ENCODE results near the gene NHS.
"Not testable (repeated sequence)": the region's sequence is repeated elsewhere in the genome, so short reads cannot be mapped to it uniquely, and the experiment has no call there.

The NHS gene

DNA sequence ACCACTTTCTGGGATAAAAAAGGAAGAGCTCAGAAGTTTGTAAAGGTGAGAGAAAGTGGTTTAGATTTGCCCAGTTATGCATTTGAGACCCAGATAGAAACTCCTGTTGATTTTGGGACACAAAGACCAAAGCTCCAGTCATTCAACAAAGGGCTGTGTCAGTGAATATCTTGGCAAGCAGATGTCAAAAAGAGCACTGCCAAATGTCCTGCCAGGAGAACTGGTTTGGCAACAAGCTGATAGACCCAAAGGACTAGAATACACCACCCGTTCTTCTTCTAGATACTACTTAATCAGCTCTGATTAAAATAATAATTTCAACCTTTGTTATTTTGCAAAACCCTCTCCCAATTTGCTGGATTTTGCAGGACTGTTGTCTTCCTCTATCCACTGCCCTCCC is 121.4 kb downstream of the NHS start:
- DNase-seq (ENCODE audit: low spot score), result no peak

DNA sequence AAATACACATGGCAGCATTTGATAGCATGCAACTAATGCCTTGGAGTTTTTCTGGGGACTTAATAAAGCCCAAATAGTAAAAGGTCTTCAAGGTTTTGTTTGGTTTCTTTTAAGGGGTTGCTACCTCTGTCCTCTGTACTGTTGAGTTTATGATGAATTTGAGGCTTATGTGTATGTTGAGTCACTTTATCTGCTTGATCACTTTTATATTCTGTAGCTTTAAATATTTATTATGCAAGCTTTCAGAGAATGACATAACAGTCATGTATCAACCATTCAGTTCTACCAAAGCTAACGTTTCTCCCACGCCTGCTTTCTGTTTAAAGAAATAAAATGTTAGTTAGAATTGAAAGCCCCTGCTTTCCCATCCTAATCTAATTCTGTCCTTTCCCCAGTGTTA is 122.2 kb downstream of the NHS start:
- DNase-seq (ENCODE audit: low spot score), result no peak

DNA sequence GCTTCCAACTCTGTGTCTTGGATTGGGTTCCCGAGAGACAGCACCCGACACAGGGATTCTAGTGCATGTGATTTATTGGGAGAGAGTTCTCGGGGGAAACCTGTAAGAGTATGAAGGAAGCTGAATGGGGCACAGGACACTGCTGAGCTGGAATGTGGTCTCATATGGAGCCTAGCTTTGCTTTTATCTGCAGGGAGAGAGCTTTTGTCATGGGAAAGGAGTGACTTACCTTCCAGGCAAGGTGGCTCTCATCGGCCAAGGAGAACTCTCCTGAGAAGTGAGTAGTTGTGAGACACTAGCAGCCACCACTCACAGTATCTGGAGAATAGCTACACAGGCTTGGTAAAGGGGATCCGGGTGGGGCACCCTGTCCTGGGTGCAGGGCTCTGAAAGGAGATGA is 124.5 kb downstream of the NHS start:
- DNase-seq (ENCODE audit: low spot score), result no peak

GRCh38 chrX:17500145-17500579 is 125.2 kb downstream of the NHS start:
- DNase-seq (ENCODE audit: low spot score), result no peak

- DNase-seq (ENCODE audit: low spot score), result no peak
Observed at GRCh38 chrX:17501746-17502145, 126.7 kb downstream of the NHS start.

GRCh38 chrX:17506352-17506751 is 131.4 kb downstream of the NHS start:
- not testable (repeated sequence) for DNase-seq (ENCODE audit: low spot score)

DNA sequence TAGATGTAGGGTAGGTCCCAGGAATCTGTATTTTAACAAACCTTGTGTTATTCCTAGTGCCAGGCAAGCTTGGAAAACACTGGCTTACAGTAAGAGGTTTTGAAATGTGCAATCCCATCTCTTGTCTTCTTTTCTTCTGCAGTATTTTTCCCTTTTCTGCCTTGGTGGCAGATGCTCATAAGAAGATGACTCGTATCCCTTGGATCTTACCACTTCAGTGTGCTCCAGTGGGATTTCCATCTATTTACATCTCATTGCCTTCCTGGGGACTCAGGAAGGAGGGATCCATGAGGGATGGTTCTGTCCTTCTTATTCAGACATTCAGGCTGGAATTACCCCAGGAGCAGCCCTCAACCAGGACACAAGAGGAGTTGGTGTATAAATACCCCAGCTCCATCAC is 136.6 kb downstream of the NHS start:
- no peak for DNase-seq (ENCODE audit: low spot score)

- DNase-seq (ENCODE audit: low spot score), result no peak
Observed at GRCh38 chrX:17519358-17519757, 144.4 kb downstream of the NHS start.

- no peak for DNase-seq (ENCODE audit: low spot score)
Observed at GRCh38 chrX:17520016-17520615, 145.1 kb downstream of the NHS start.

- no peak for DNase-seq (ENCODE audit: low spot score)
Observed at GRCh38 chrX:17521871-17522693, 147.1 kb downstream of the NHS start.

DNA sequence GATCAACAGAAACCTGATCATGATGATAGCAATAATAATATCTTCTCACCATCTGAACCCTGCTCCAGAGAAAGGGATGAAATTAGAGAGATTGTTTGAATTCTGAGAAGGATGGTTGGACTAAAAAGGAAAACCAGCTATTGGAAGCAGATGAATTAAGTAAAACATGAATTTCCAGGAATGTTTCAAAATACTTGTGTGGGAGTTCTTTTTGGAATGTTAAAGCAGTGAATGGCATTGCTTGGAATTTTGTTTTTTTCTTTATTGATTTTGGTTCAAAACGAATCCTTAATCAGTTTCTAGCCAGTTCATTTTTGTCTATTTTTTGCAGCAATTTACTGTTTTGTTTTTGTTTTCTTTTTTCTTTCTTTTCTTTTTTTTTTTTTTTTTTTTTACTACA is 150.3 kb downstream of the NHS start:
- no peak for DNase-seq (ENCODE audit: low spot score)

DNA sequence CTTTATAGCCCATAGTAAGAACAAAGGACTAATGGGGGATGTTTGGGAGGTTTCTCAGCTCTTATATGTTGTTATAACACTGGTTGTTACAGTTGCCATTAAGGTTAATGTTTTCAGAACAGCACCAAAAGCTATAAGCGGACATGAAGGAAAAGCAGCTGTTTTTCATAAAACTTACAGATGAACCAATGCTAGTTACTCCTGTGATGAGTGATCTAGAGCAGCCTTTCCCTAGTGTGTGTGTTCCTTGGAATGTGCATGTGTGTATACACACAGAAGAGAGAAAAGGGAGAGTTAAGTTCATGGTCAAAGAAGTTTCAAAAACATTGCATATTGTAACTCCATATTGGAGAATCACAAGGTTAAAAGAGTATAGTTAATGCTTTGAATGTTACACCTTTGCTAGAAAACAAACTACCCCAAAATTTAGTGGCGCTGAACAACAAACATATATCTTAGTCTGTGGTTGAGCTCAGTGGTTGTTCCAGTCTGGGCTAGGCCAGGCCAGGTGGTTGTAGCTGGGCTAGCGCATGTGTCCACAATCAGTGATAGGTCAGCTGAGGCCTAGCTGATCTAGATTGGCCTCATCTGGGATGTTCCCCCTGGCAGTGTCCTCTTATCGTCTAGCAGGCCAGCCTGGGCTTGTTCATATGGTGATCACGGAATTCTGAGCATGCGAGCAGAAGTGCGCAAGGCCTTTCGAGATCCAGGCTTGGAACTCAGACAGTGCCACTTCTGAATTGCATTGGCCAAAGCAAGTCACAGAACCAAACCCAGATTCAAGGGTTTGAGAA is 151.0 kb downstream of the NHS start:
- no peak for DNase-seq (ENCODE audit: low spot score)

- no peak for DNase-seq (ENCODE audit: low spot score)
Observed at GRCh38 chrX:17527135-17527701, 152.2 kb downstream of the NHS start.

GRCh38 chrX:17527922-17528321 is 152.9 kb downstream of the NHS start:
- no peak for DNase-seq (ENCODE audit: low spot score)

DNA sequence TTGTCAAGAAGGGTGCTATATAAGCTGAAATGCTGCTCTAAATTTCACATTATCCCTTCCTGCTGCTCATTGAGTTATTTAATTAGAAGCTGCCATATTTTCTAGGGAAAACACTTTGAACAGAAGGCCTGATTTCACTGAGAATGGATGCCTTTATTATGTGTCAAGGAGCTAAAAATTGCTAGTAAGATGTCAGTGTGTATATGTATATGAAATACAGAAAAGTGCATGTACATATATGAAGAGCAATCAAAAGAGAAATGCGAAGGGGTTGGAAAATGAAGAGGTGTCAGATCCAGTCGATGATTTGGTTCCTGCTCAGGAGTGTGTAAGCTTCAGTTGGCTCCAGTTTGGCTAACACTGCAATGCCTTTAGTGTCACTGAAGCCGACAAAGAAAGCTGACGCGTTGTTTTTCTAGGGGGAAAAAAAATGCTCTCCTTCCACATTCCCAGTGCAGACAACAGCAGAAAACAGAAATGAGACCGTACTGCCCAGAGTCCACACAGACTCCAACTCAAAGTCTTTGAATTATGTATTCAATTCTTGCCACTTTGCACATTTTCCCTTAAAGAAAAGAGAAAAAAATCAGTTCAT is 154.2 kb downstream of the NHS start:
- DNase-seq (ENCODE audit: low spot score), result no peak

- no peak for DNase-seq (ENCODE audit: low spot score)
Observed at GRCh38 chrX:17531500-17531899, 156.5 kb downstream of the NHS start.

GRCh38 chrX:17535229-17535628 is 160.2 kb downstream of the NHS start:
- DNase-seq (ENCODE audit: low spot score), result peak; percentile 23

DNA sequence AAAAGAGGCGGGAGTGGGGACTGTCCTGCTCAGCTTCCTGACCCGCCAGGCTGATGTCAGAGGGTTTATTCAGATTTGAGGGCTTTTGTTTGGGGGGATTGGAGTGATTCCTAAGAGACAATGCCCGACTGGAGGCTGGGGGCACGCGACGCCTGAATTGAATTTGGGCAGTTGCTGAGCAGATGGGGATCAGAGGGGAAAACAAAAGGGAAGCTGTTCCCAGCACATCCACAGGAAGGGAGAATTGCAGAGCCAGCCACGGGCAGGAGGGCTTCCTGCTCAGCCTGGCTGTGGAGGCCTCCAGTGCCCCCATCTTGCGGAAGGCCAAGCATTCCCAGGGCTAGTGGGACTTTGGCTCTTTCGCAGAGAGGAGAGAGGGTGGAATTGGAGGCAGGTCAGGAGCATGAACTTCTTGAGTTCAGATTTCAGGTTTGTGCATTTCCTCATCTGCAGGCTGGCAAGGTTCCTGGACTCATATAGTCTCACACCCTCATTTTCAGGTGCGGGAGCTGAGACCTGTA is 162.8 kb downstream of the NHS start:
- DNase-seq (ENCODE audit: low spot score), result no peak

GRCh38 chrX:17542123-17542522 is 167.1 kb downstream of the NHS start:
- no peak for DNase-seq (ENCODE audit: low spot score)

- no peak for DNase-seq (ENCODE audit: low spot score)
Observed at GRCh38 chrX:17544821-17545220, 169.8 kb downstream of the NHS start.

GRCh38 chrX:17546356-17546755 is 171.4 kb downstream of the NHS start:
- no peak for DNase-seq (ENCODE audit: low spot score)

DNA sequence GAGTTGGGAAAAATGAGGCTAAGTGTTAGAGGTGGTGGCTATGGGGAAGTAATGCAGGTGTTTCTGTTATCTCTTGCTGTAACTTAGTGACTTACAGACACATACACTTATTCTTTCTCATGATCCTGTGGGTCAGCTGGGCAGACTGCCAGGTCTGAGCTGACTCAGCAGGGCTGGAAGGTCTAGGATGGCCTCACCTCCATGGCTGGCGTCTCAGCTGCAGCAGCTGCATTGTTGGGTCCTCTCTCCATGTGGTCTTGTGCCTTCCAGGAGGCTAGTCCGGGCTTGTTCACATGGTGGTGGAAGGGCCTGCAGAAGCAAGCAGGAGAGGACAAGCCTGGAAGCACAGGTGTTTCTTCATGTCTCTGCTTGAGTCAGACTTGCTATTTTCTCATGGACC is 172.7 kb downstream of the NHS start:
- no peak for DNase-seq (ENCODE audit: low spot score)

Measured in activated CD4-positive, alpha-beta T cell treated with anti-CD3 and anti-CD28 coated beads, Interleukin-2, Interleukin-4, amounts not matched to agents 100 ng/mL and 50 ng/mL, durations not matched to agents 16 hours and 8 hours (primary cell).